ENCODE measurements around the gene NBAS.
"Not testable (repeated sequence)": the region's sequence is repeated elsewhere in the genome, so short reads cannot be mapped to it uniquely, and the experiment has no call there.

Gene NBAS

GRCh38 chr2:15520346-15520745, 40.8 kb downstream of the NBAS start:
- DNase-seq, result no peak

- DNase-seq, result not testable (repeated sequence)
These were observed 42.4 kb downstream of the NBAS start for GRCh38 chr2:15518759-15519158.

GRCh38 chr2:15517793-15518192, 43.3 kb downstream of the NBAS start:
- no peak for DNase-seq

GRCh38 chr2:15511686-15512085, 49.4 kb downstream of the NBAS start:
- DNase-seq, result no peak

- DNase-seq, result no peak
These were observed 50.6 kb downstream of the NBAS start for GRCh38 chr2:15510552-15510951.

- DNase-seq, result no peak
These were observed 51.0 kb downstream of the NBAS start for GRCh38 chr2:15510131-15510530.

GRCh38 chr2:15507697-15508096, 53.4 kb downstream of the NBAS start:
- DNase-seq, result no peak

GRCh38 chr2:15507061-15507460, 54.1 kb downstream of the NBAS start:
- DNase-seq, result no peak

GRCh38 chr2:15506229-15506819, 54.8 kb downstream of the NBAS start:
- DNase-seq, result no peak

- no peak for DNase-seq
These were observed 56.1 kb downstream of the NBAS start for GRCh38 chr2:15504882-15505663.

- DNase-seq, result not testable (repeated sequence)
These were observed 61.9 kb downstream of the NBAS start for GRCh38 chr2:15499251-15499650.

- DNase-seq, result no peak
These were observed 62.6 kb downstream of the NBAS start for GRCh38 chr2:15498554-15498953.

- DNase-seq, result no peak
These were observed 66.3 kb downstream of the NBAS start for GRCh38 chr2:15494877-15495276.

- DNase-seq, result no peak
These were observed 68.3 kb downstream of the NBAS start for GRCh38 chr2:15492773-15493325.

- no peak for DNase-seq
These were observed 74.4 kb downstream of the NBAS start for GRCh38 chr2:15486770-15487169.

- DNase-seq, result no peak
These were observed 75.2 kb downstream of the NBAS start for GRCh38 chr2:15485949-15486348.

- DNase-seq, result no peak
These were observed 80.1 kb downstream of the NBAS start for GRCh38 chr2:15481000-15481399.

- no peak for DNase-seq
These were observed 80.6 kb downstream of the NBAS start for GRCh38 chr2:15480552-15480951.

- DNase-seq, result no peak
These were observed 88.3 kb downstream of the NBAS start for GRCh38 chr2:15472876-15473275.

- no peak for DNase-seq
These were observed 89.0 kb downstream of the NBAS start for GRCh38 chr2:15472133-15472532.

GRCh38 chr2:15471606-15472005, 89.5 kb downstream of the NBAS start:
- DNase-seq, result no peak

GRCh38 chr2:15460112-15460620, 101.0 kb downstream of the NBAS start:
- no peak for DNase-seq

GRCh38 chr2:15458277-15458676, 102.9 kb downstream of the NBAS start:
- DNase-seq, result no peak

GRCh38 chr2:15457868-15458267, 103.3 kb downstream of the NBAS start:
- no peak for DNase-seq
